IMR-90 (cell line): ENCODE data around the gene FLCN. TPM values are rescaled to one million over a fixed set of nuclear protein-coding genes. Genes with fewer than 3 reads are reported as not detected.

Experiments
- ATAC-seq: fragments of 200-7000 bp; cut with Tn5 transposase; 2 replicates; pipeline ENCODE4 v1.9.1; 2020; ENCODE audit warnings: low read depth, mild to moderate bottlenecking, moderate library complexity
- Bru-seq: library from RNA; stranded (reverse); fragments of 400-500 nt; gene quantifications from one replicate; lab custom pipeline; 2021; lab: Mats Ljungman, UMichigan
- BruChase-seq, 2 experiments: library from RNA; stranded (reverse); fragments of 400-500 nt; gene quantifications; one replicate each; lab custom pipeline; 2021; lab: Mats Ljungman, UMichigan
- BruUV-seq: library from RNA; stranded (reverse); fragments of 400-500 nt; replicated peaks from 2 replicates; lab custom pipeline; 2021; lab: Mats Ljungman, UMichigan
- CTCF ChIA-PET: fragments of 300-600 bp; formaldehyde crosslinking; extraction: SDS; loops from one replicate; lab custom pipeline; 2021; ENCODE audit warnings: antibody characterized with exemption; lab: Yijun Ruan, JAX
- POLR2A ChIA-PET: fragments of 300-600 bp; sonication (Branson Sonifier 250); formaldehyde crosslinking; loops from one replicate; lab custom pipeline; 2022; ENCODE audit warnings: antibody characterized with exemption; ENCODE audit not compliant: unreplicated experiment; lab: Charles Lee
- DNase-seq: peaks from one replicate; pipeline ENCODE4 v3.0.0; 2013
- H2AFZ ChIP-seq: replicated peaks from 2 replicates; pipeline ENCODE3; 2013; ENCODE audit warnings: low read length, mild to moderate bottlenecking; ENCODE audit not compliant: poor library complexity
- H2AK5ac ChIP-seq: 2 replicates; pipeline ENCODE4 v1.6.1; 2013; ENCODE audit warnings: low read depth, low read length, inconsistent platforms
- H2AK9ac ChIP-seq: replicated peaks from 2 replicates; pipeline ENCODE3; 2013; ENCODE audit warnings: mild to moderate bottlenecking, low read depth, low read length, moderate library complexity; ENCODE audit not compliant: poor library complexity
- H2BK120ac ChIP-seq: 2 replicates; pipeline ENCODE4 v1.6.1; 2013; ENCODE audit warnings: low read depth, low read length, inconsistent platforms
- H2BK15ac ChIP-seq: 3 replicates; pipeline ENCODE4 v1.6.1; 2013; ENCODE audit warnings: low read depth, low read length, inconsistent platforms
- H2BK20ac ChIP-seq: 2 replicates; pipeline ENCODE4 v1.6.1; 2013; ENCODE audit warnings: low read depth, mild to moderate bottlenecking, inconsistent platforms, low read length, moderate library complexity
- H2BK5ac ChIP-seq: 2 replicates; pipeline ENCODE4 v1.6.1; 2013; ENCODE audit warnings: mild to moderate bottlenecking, low read depth, low read length, inconsistent platforms; ENCODE audit not compliant: poor library complexity, severe bottlenecking
- H3K14ac ChIP-seq: replicated peaks from 2 replicates; pipeline ENCODE4 v1.6.1; 2013; ENCODE audit warnings: low read depth, low read length, inconsistent platforms
- H3K18ac ChIP-seq: 2 replicates; pipeline ENCODE4 v1.6.1; 2013; ENCODE audit warnings: low read depth, low read length, control low read depth
- H3K23ac ChIP-seq: 2 replicates; pipeline ENCODE4 v1.6.1; 2013; ENCODE audit warnings: low read depth, low read length, inconsistent platforms
- H3K27ac ChIP-seq: 2 replicates; pipeline ENCODE4 v1.5.1; 2013; ENCODE audit warnings: mild to moderate bottlenecking, control low read depth, low read length; ENCODE audit not compliant: insufficient read depth
- H3K27me3 ChIP-seq: 2 replicates; pipeline ENCODE4 v1.6.1; 2013; ENCODE audit warnings: low read length; ENCODE audit not compliant: control insufficient read depth, insufficient read depth
- H3K36me3 ChIP-seq: 2 replicates; pipeline ENCODE4 v1.6.1; 2013; ENCODE audit warnings: low read length, mixed read lengths; ENCODE audit not compliant: control insufficient read depth, insufficient read depth
- H3K4ac ChIP-seq: 2 replicates; pipeline ENCODE4 v1.6.1; 2013; ENCODE audit warnings: low read depth, low read length, inconsistent platforms
- H3K4me1 ChIP-seq: 2 replicates; pipeline ENCODE4 v1.6.1; 2013; ENCODE audit warnings: low read length, mixed read lengths; ENCODE audit not compliant: control insufficient read depth, insufficient read depth
- H3K4me2 ChIP-seq: 2 replicates; pipeline ENCODE4 v1.6.1; 2013; ENCODE audit warnings: low read depth, mild to moderate bottlenecking, control low read depth, low read length, moderate library complexity
- H3K4me3 ChIP-seq: 2 replicates; pipeline ENCODE4 v1.5.1; 2013; ENCODE audit warnings: low read depth, mild to moderate bottlenecking, control low read depth, low read length, moderate library complexity; ENCODE audit not compliant: insufficient read depth
- H3K56ac ChIP-seq: 2 replicates; pipeline ENCODE4 v1.6.1; 2013; ENCODE audit warnings: low read length, inconsistent platforms; ENCODE audit not compliant: insufficient read depth; ENCODE audit errors: extremely low read depth
- H3K79me1 ChIP-seq, 2 experiments: 2 replicates each; pipeline ENCODE4 v1.6.1; 2013; ENCODE audit warnings: low read length in 2 of 2, inconsistent platforms in 1 of 2, low read depth in 1 of 2
- H3K9ac ChIP-seq: 2 replicates; pipeline ENCODE4 v1.6.1; 2013; ENCODE audit warnings: low read depth, low read length, control low read depth
- H3K9me1 ChIP-seq: 2 replicates; pipeline ENCODE4 v1.6.1; 2013; ENCODE audit warnings: low read length, inconsistent platforms; ENCODE audit not compliant: insufficient read depth
- H3K9me3 ChIP-seq: 2 replicates; pipeline ENCODE4 v1.6.1; 2013; ENCODE audit warnings: low read length; ENCODE audit not compliant: control insufficient read depth, insufficient read depth
- H4K20me1 ChIP-seq: 2 replicates; pipeline ENCODE4 v1.6.1; 2013; ENCODE audit warnings: low read length, inconsistent platforms; ENCODE audit not compliant: insufficient read depth
- H4K5ac ChIP-seq: 2 replicates; pipeline ENCODE4 v1.6.1; 2013; ENCODE audit warnings: mild to moderate bottlenecking, low read depth, low read length, control low read depth
- H4K8ac ChIP-seq, 2 experiments: 2 replicates each; pipeline ENCODE4 v1.6.1; 2013; ENCODE audit warnings: low read depth in 2 of 2, low read length in 2 of 2, control low read depth in 1 of 2, inconsistent platforms in 1 of 2
- H4K91ac ChIP-seq: 2 replicates; pipeline ENCODE4 v1.6.1; 2013; ENCODE audit warnings: low read depth, low read length, inconsistent platforms; ENCODE audit not compliant: insufficient read depth
- BHLHE40 ChIP-seq: fragments of 150-350 bp; IDR thresholded peaks from 2 replicates; pipeline ENCODE4 v1.6.1; 2016; ENCODE audit warnings: mild to moderate bottlenecking, low read depth, low read length
- CEBPB ChIP-seq: IDR thresholded peaks from 2 replicates; pipeline ENCODE4 v1.6.1; 2012; ENCODE audit warnings: low read depth, low read length, improper control_type of control experiment
- CHD1 ChIP-seq: IDR thresholded peaks from 2 replicates; pipeline ENCODE4 v1.6.1; 2012; ENCODE audit warnings: low read depth, low read length, improper control_type of control experiment
- MAFK ChIP-seq: IDR thresholded peaks from 2 replicates; pipeline ENCODE4 v1.6.1; 2012; ENCODE audit warnings: low read depth, low read length, improper control_type of control experiment
- MAZ ChIP-seq: IDR thresholded peaks from 2 replicates; pipeline ENCODE4 v1.6.1; 2012; ENCODE audit warnings: low read depth, mild to moderate bottlenecking, low read length, improper control_type of control experiment, moderate library complexity, borderline replicate concordance
- MXI1 ChIP-seq: IDR thresholded peaks from 2 replicates; pipeline ENCODE4 v1.6.1; 2012; ENCODE audit warnings: low read depth, mild to moderate bottlenecking, low read length, moderate library complexity, borderline replicate concordance
- NFE2L2 ChIP-seq: fragments of 150-350 bp; IDR thresholded peaks from 2 replicates; pipeline ENCODE4 v1.6.1; 2016; ENCODE audit warnings: low read depth, mild to moderate bottlenecking, low read length
- POLR2A ChIP-seq: IDR thresholded peaks from 2 replicates; pipeline ENCODE4 v1.6.1; 2012; ENCODE audit warnings: mild to moderate bottlenecking, low read depth, low read length
- RFX5 ChIP-seq: IDR thresholded peaks from 2 replicates; pipeline ENCODE4 v1.8.0; 2012; ENCODE audit warnings: low read depth, mild to moderate bottlenecking, low read length, moderate library complexity
- SMC3 ChIP-seq: fragments of 150-350 bp; IDR thresholded peaks from 2 replicates; pipeline ENCODE4 v1.6.1; 2016; ENCODE audit warnings: low read depth, mild to moderate bottlenecking, antibody characterized with exemption, low read length, moderate library complexity
- WGBS, 2 experiments: methylation state at CpG; one replicate each; pipeline versions ENCODE4 v1.1.5 to v1.1.7; 2013; ENCODE audit warnings: missing lambda C conversion rate in 2 of 2; ENCODE audit not compliant: insufficient read length in 1 of 2; ENCODE audit errors: extremely low coverage in 2 of 2; 5-methylcytosine and 5-hydroxymethylcytosine counted together
- dilution Hi-C: fragments of 300-500 bp; cut with HindIII; formaldehyde crosslinking; loops from one replicate; pipeline ENCODE4 v1.14.3; 2018; ENCODE audit warnings: low sequenced_read_pairs; ENCODE audit not compliant: unreplicated experiment
- in situ Hi-C: fragments of 300-500 bp; cut with MboI; formaldehyde crosslinking; loops from 3 replicates; pipeline ENCODE4 v1.14.3; 2019; ENCODE audit warnings: low sequenced_read_pairs, inconsistent platforms, mixed read lengths
- intact Hi-C: fragments of 100-400 bp; cut with micrococcal nuclease; formaldehyde crosslinking; loops from 2 replicates; pipeline ENCODE4 v1.10.0; 2022
- long read RNA-seq: library from polyadenylated mRNA; unstranded; transcript quantifications from one replicate; pipeline ENCODE4 v2.0.0, GENCODE V29; 2021; ENCODE audit not compliant: unreplicated experiment
- polyA plus RNA-seq, 3 experiments: library from polyadenylated mRNA; depleted of rRNA; stranded (reverse); fragments of >200 nt; gene quantifications; 2 replicates each; pipeline ENCODE4 v1.2.3, GENCODE V29; 2012; ENCODE audit warnings: low replicate concordance in 1 of 3
- total RNA-seq: library from RNA; depleted of rRNA; stranded (reverse); fragments of >200 nt; gene quantifications from 2 replicates; pipeline ENCODE4 v1.2.3, GENCODE V29; 2012; rRNA removed
- TF ChIP-seq, protein P1 (sequence below): conservative IDR thresholded peaks from 2 replicates; pipeline ENCODE4 v1.5.1; 2012; ENCODE audit warnings: mild to moderate bottlenecking, low read depth, low read length, improper control_type of control experiment
- TF ChIP-seq, protein P2 (sequence below): fragments of 150-350 bp; IDR thresholded peaks from 2 replicates; pipeline ENCODE4 v1.6.1; 2017; ENCODE audit warnings: mild to moderate bottlenecking, antibody characterized with exemption, low read length, low read depth

FLCN gene
- 16.8 and 18.3 TPM in 2 replicates for total RNA-seq
- 19.6 and 24.8 TPM in 2 replicates for polyA plus RNA-seq (2012; rRNA removed)
- 8.4 and 11.3 TPM in 2 replicates for polyA plus RNA-seq (2012; cell fraction: cytosol; rRNA removed)
- 139 and 159 TPM in 2 replicates for polyA plus RNA-seq (2012; cell fraction: nucleus; rRNA removed; ENCODE audit: low replicate concordance)
- percentile 89 among the genes with signal in this experiment for Bru-seq, nascent RNA
- percentile 98 among the genes with signal in this experiment for BruChase-seq, experiment 1, labeled RNA remaining after a 6-hour chase
- percentile 97 among the genes with signal in this experiment for BruChase-seq, experiment 2, labeled RNA remaining after a 2-hour chase
- long read RNA-seq, transcript FLCN-201 (14 exons, 3,638 nt), result major isoform, 12 of 33 reads
- long read RNA-seq, partial matches to known transcripts, result 7 of 33 reads
- long read RNA-seq, other reads (novel, unspliced or antisense), result 12 of 33 reads

- TF ChIP-seq MAFK, result peak; percentile 68
- no peak for TF ChIP-seq CEBPB
- TF ChIP-seq MAZ, result no peak
- no peak for TF ChIP-seq SMC3
- 0 out of 2 replicates have a peak, but pooled peaks have one; percentile 56 for TF ChIP-seq MXI1
- TF ChIP-seq, protein P1, sequence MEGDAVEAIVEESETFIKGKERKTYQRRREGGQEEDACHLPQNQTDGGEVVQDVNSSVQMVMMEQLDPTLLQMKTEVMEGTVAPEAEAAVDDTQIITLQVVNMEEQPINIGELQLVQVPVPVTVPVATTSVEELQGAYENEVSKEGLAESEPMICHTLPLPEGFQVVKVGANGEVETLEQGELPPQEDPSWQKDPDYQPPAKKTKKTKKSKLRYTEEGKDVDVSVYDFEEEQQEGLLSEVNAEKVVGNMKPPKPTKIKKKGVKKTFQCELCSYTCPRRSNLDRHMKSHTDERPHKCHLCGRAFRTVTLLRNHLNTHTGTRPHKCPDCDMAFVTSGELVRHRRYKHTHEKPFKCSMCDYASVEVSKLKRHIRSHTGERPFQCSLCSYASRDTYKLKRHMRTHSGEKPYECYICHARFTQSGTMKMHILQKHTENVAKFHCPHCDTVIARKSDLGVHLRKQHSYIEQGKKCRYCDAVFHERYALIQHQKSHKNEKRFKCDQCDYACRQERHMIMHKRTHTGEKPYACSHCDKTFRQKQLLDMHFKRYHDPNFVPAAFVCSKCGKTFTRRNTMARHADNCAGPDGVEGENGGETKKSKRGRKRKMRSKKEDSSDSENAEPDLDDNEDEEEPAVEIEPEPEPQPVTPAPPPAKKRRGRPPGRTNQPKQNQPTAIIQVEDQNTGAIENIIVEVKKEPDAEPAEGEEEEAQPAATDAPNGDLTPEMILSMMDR, result no peak
- peak; percentile 95 for TF ChIP-seq BHLHE40
- peak; percentile 99; the same call in 1 of the 2 replicates for TF ChIP-seq CHD1
- TF ChIP-seq, protein P2, sequence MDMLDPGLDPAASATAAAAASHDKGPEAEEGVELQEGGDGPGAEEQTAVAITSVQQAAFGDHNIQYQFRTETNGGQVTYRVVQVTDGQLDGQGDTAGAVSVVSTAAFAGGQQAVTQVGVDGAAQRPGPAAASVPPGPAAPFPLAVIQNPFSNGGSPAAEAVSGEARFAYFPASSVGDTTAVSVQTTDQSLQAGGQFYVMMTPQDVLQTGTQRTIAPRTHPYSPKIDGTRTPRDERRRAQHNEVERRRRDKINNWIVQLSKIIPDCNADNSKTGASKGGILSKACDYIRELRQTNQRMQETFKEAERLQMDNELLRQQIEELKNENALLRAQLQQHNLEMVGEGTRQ, result peak; percentile 99
- TF ChIP-seq RFX5, result no peak
- no peak for TF ChIP-seq NFE2L2
- peak; percentile 91 for TF ChIP-seq POLR2A
- Histone ChIP-seq H3K4me3 (peak within 1 kb of the TSS; percentile 93), H3K27ac (peak within 1 kb of the TSS; percentile 100), H3K56ac (peak within 1 kb of the TSS; percentile 100), H3K4me2 (peak within 1 kb of the TSS; percentile 96), H3K18ac (peak within 1 kb of the TSS; percentile 99), H2BK20ac (peak within 1 kb of the TSS; percentile 100), H3K14ac (peak within 1 kb of the TSS; percentile 99), H3K27me3 (no peaks in the 10 kb centered on the region), H3K9me1 (peaks cover 11% of the 10 kb centered on the region), H2AK5ac (peak within 1 kb of the TSS; percentile 94), H2BK5ac (peak within 1 kb of the TSS; percentile 100), H3K4me1 (peaks cover 4% of the 10 kb centered on the region), H4K20me1 (peaks cover 35% of the 10 kb centered on the region), H2BK15ac (peak within 1 kb of the TSS; percentile 100), H2AFZ (peak within 1 kb of the TSS; percentile 100), H3K36me3 (peaks cover 3% of the 10 kb centered on the region; the same call in 1 of the 2 replicates), H3K4ac (peak within 1 kb of the TSS; percentile 99), H3K23ac (peak within 1 kb of the TSS; percentile 98), H4K91ac (peak within 1 kb of the TSS; percentile 100), H3K79me1 (peaks cover 20 to 48% of the 10 kb centered on the region in 2 experiments), H2BK120ac (peak within 1 kb of the TSS; percentile 100), H4K5ac (peak within 1 kb of the TSS; percentile 99), H3K9me3 (no peaks in the 10 kb centered on the region), H3K9ac (peak within 1 kb of the TSS; percentile 97), H4K8ac (peak within 1 kb of the TSS; percentile 98 to 100), H2AK9ac (peak within 1 kb of the TSS; percentile 96)
- in situ Hi-C loops, result no loop called here
- ChIA-PET POLR2A (interaction anchor here (0.7 kb wide), 4 partner anchors 38 to 1162 kb away, joined by 3 to 7 read pairs (median 6); no protein-coding TSS in a partner anchor), CTCF (interaction anchor here (0.6 kb wide), 1 partner anchor 933 kb away, joined by 4 read pairs; no protein-coding TSS in a partner anchor)
- peak; percentile 92 for ATAC-seq
- intact Hi-C loops, result no loop called here
- dilution Hi-C loops, result no loop called here
- no TSS peak for BruUV-seq
- DNase-seq, result peak; percentile 85
- 0% methylated on average over 26 of the region's 53 CpGs; no CpG with 5 or more reads in 1 of the 2 experiments for WGBS, 2 experiments
Observed at GRCh38 chr17:17237026-17237799, at the start of gene FLCN. FLCN (minus strand) TSS chr17:17237168; CDS start chr17:17228137, 9,031 bp downstream.
